Placental epithelial cell (primary cell): ENCODE data around the gene LIG1. TPM values are rescaled to one million over a fixed set of nuclear protein-coding genes. Genes with fewer than 3 reads are reported as not detected.

ENCODE experiments used
- total RNA-seq: library from RNA; depleted of rRNA; stranded (reverse); fragments of >200 nt; gene quantifications from 2 replicates; pipeline ENCODE4 v1.2.3, GENCODE V29; 2012

Gene LIG1
- total RNA-seq: 34.2 and 43.6 TPM in 2 replicates

GRCh38 chr19:48169939-48170803 lies at the start of gene LIG1, which contains the start of gene ZSWIM9:
TSS of gene LIG1 (minus strand) at chr19:48170344. CDS start at chr19:48165566, 4,778 bp downstream.
TSS of gene ZSWIM9 (plus strand) at chr19:48170680. CDS start at chr19:48171803, 1,123 bp downstream.

GRCh38 chr19:48110350-48110966 lies 59.7 kb downstream of the LIG1 start, which contains the start of gene PLA2G4C:
TSS of gene PLA2G4C (minus strand) at chr19:48110817. CDS start at chr19:48106529, 4,288 bp downstream.

Other genes with a start within 250 kb of the LIG1 start
- gene BSPH1, start 178.2 kb downstream of the LIG1 start, total RNA-seq: not detected in 2 replicates
- gene ELSPBP1, start 175.7 kb downstream of the LIG1 start, total RNA-seq: not detected in 2 replicates
- not detected in 2 replicates for gene CABP5, start 126.3 kb downstream of the LIG1 start, total RNA-seq
- 1.2 TPM in 2 replicates for gene PLA2G4C, start 59.5 kb downstream of the LIG1 start, total RNA-seq
- 2.0 and 2.1 TPM in 2 replicates for gene ZSWIM9, start 336 bp upstream of the LIG1 start, total RNA-seq
- 9.1 and 16.1 TPM in 2 replicates for gene CARD8, start 85.6 kb upstream of the LIG1 start, total RNA-seq
- 0.33 and 0.79 TPM in 2 replicates for gene ZNF114, start 99.7 kb upstream of the LIG1 start, total RNA-seq
- gene EMP3, start 155.2 kb upstream of the LIG1 start, total RNA-seq: 73.0 and 115 TPM in 2 replicates
- gene TMEM143, start 193.6 kb upstream of the LIG1 start, total RNA-seq: 7.0 and 11.0 TPM in 2 replicates
- gene SYNGR4, start 194.0 kb upstream of the LIG1 start, total RNA-seq: not detected in 2 replicates
- 198 and 212 TPM in 2 replicates for gene KDELR1, start 221.2 kb upstream of the LIG1 start, total RNA-seq
- 1.8 and 3.9 TPM in 2 replicates for gene GRIN2D, start 223.3 kb upstream of the LIG1 start, total RNA-seq